H1 (cell line): ENCODE data around the gene ZNF248. TPM values are rescaled to one million over a fixed set of nuclear protein-coding genes. Genes with fewer than 3 reads are reported as not detected.

Experiments
- FOSL1 ChIP-seq: IDR thresholded peaks from 2 replicates; pipeline ENCODE4 v1.6.1; 2011; ENCODE audit warnings: mild to moderate bottlenecking, low read depth, low read length, moderate library complexity; ENCODE audit not compliant: insufficient read depth
- KDM4A ChIP-seq: IDR thresholded peaks from one replicate; pipeline ENCODE4 v1.7.1; 2012; ENCODE audit warnings: low read depth, mild to moderate bottlenecking, moderate library complexity, low read length, inconsistent platforms; ENCODE audit not compliant: severe bottlenecking
- RBBP5 ChIP-seq: IDR thresholded peaks from 2 replicates; pipeline ENCODE4 v1.7.1; 2012; ENCODE audit warnings: low read depth, mild to moderate bottlenecking, inconsistent platforms, low read length, moderate library complexity, borderline replicate concordance
- RXRA ChIP-seq: IDR thresholded peaks from 2 replicates; pipeline ENCODE4 v1.6.1; 2011; ENCODE audit warnings: low read depth, mild to moderate bottlenecking, low read length, moderate library complexity; ENCODE audit not compliant: insufficient read depth
- SIN3A ChIP-seq, 2 experiments: IDR thresholded peaks in 1 of 2; conservative IDR thresholded peaks in 1 of 2; 2 replicates each; pipeline ENCODE4 v1.6.1; 2011 to 2012; ENCODE audit warnings: low read length in 2 of 2, improper control_type of control experiment in 1 of 2, low read depth in 1 of 2, mild to moderate bottlenecking in 1 of 2
- SIRT6 ChIP-seq: IDR thresholded peaks from one replicate; pipeline ENCODE4 v1.7.1; 2012; ENCODE audit warnings: low read length, inconsistent platforms
- SP2 ChIP-seq: IDR thresholded peaks from 2 replicates; pipeline ENCODE4 v1.6.1; 2012; ENCODE audit warnings: mild to moderate bottlenecking, low read length, inconsistent platforms
- polyA plus RNA-seq, 7 experiments: library from polyadenylated mRNA; depleted of rRNA in 3 of 7; stranded (reverse) in 5 of 7; unstranded in 2 of 7; fragments of >200 nt in 5 of 7; fragments of 200-250 nt in 2 of 7; gene quantifications; 1 replicate in 5 of 7; 2 replicates in 1 of 7; 4 replicates in 1 of 7; pipeline versions ENCODE4 v1.2.1 to v1.2.3, GENCODE V29; 2011 to 2013; ENCODE audit warnings: missing spikeins in 2 of 7, mixed read lengths in 2 of 7
- total RNA-seq: library from RNA; stranded (reverse); fragmentation: NEBNext Ultra II Directional; extraction: Animal tissue kit (Norgen Biotek cat#: 25700); gene quantifications from 2 replicates; pipeline ENCODE4 v1.2.1, GENCODE V29; 2021

ZNF248 gene
- total and polyA plus RNA-seq, 2 of the 8 experiments (the other 6 are each of a cell fraction or from before 2014, with no cell fraction given): 9.1 TPM; not detected in 1

GRCh38 chr10:37865957-37866803 lies 8.8 kb upstream of the ZNF248 start (continued):
- TF ChIP-seq SIN3A (conservative IDR thresholded peaks at IDR 0.05 in 1 of 2, IDR thresholded peaks at IDR 0.05 in 1 of 2; ENCODE audit: low read depth in 1 of 2, low read length in 2 of 2) (no peak), KDM4A (no peak), RXRA (no peak), SP2 (no peak), SIRT6 (no peak), RBBP5 (no peak), FOSL1 (no peak)
